ENCODE data around the gene GRIN2B.

DNA sequence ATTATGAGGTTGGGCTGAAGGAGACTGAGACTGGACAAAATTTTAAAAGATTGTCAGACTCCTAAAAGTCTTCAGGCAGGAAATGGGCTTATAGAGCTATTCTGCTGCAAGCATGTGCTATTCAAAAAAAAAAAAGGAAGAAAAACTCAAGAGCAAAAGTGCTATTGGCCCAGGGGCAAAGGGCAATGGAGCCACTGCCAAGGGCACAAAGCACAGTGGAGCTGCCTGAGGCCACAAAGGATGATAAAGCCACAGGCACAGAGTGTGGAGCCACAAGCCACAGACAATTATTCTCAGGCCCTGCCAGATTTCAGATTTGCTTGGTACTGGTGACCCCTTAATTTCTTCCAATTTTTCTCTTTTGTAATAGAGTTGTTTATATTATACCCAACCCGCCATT lies 29.6 kb upstream of the GRIN2B start:
- TF ChIP-seq CTCF (conservative IDR thresholded peaks at IDR 0.05; ENCODE audit: low read depth, low read length) (no peak), EZH2 (IDR thresholded peaks at IDR 0.05; ENCODE audit: borderline replicate concordance, low read depth, low read length, poor library complexity, severe bottlenecking) (no peak)

Measured in A673 (cell line).